ENCODE measurements around the gene C20orf204. TPM values are rescaled to one million over a fixed set of nuclear protein-coding genes. Genes with fewer than 3 reads are reported as not detected.

Gene C20orf204
- total RNA-seq, 2 donors from 2014 or later = 0.64 to 3.1 TPM

- 49% methylated on average over 5 of the region's 5 CpGs for WGBS
These were observed 26.3 kb downstream of the C20orf204 start for GRCh38 chr20:64062276-64062595.

GRCh38 chr20:64062596-64063388 lies 26.8 kb downstream of the C20orf204 start, which contains the start of gene TCEA2:
Gene TCEA2, plus strand, starts transcription at chr20:64063198. Its CDS starts 115 bp downstream, at chr20:64063313.
- H3K9me3 ChIP-seq = no peaks in the 10 kb centered on the region
- intact Hi-C loops (cut with DNase I) = loop anchor here (10.0 kb wide), 1 partner anchor 168 kb away; the partner anchor contains the start of gene DNAJC5
- peaks cover 16% of the 10 kb centered on the region for H3K4me1 ChIP-seq (replicated peaks)
- peak within 1 kb of the TSS; percentile 77 to 83 for H3K27ac ChIP-seq
- WGBS = 5% methylated on average over 71 of the region's 85 CpGs
- TF ChIP-seq, protein P1, sequence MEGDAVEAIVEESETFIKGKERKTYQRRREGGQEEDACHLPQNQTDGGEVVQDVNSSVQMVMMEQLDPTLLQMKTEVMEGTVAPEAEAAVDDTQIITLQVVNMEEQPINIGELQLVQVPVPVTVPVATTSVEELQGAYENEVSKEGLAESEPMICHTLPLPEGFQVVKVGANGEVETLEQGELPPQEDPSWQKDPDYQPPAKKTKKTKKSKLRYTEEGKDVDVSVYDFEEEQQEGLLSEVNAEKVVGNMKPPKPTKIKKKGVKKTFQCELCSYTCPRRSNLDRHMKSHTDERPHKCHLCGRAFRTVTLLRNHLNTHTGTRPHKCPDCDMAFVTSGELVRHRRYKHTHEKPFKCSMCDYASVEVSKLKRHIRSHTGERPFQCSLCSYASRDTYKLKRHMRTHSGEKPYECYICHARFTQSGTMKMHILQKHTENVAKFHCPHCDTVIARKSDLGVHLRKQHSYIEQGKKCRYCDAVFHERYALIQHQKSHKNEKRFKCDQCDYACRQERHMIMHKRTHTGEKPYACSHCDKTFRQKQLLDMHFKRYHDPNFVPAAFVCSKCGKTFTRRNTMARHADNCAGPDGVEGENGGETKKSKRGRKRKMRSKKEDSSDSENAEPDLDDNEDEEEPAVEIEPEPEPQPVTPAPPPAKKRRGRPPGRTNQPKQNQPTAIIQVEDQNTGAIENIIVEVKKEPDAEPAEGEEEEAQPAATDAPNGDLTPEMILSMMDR (IDR thresholded peaks at IDR 0.05) = peak in 2 of 4 experiments; percentile 14 to 22
- TF ChIP-seq POLR2AphosphoS5 (IDR thresholded peaks at IDR 0.05) (peak; percentile 96), POLR2A (IDR thresholded peaks at IDR 0.05) (peak; percentile 81)
- H3K27me3 ChIP-seq (replicated peaks; ENCODE audit: insufficient read depth) = no peaks in the 10 kb centered on the region
- peak; percentile 97 for DNase-seq (ENCODE audit: low spot score)
- peak within 1 kb of the TSS; percentile 67 to 88 for H3K4me3 ChIP-seq
- no peaks in the 10 kb centered on the region for H3K36me3 ChIP-seq

More at GRCh38 chr20:64062276-64062595, 26.3 kb downstream of the C20orf204 start:
- Histone ChIP-seq H3K9me3 (no peaks in the 10 kb centered on the region), H3K36me3 (no peaks in the 10 kb centered on the region), H3K4me1 (replicated peaks) (peaks cover 16% of the 10 kb centered on the region), H3K27me3 (replicated peaks; ENCODE audit: insufficient read depth) (no peaks in the 10 kb centered on the region), H3K4me3 (peak overlapping the region; percentile 67 to 88), H3K27ac (peak overlapping the region; percentile 77 to 83)
- intact Hi-C loops (cut with DNase I) = loop anchor here (10.0 kb wide), 1 partner anchor 167 kb away; the partner anchor contains the start of gene DNAJC5
- TF ChIP-seq, protein P1 (IDR thresholded peaks at IDR 0.05) = peak in 1 of 4 experiments; percentile 2
- TF ChIP-seq POLR2AphosphoS5 (IDR thresholded peaks at IDR 0.05) (no peak), POLR2A (IDR thresholded peaks at IDR 0.05) (no peak)
- no peak for DNase-seq (ENCODE audit: low spot score)

- TF ChIP-seq POLR2A (IDR thresholded peaks at IDR 0.05) (no peak), POLR2AphosphoS5 (IDR thresholded peaks at IDR 0.05) (no peak)
- TF ChIP-seq, protein P1 (IDR thresholded peaks at IDR 0.05) = no peak
- intact Hi-C loops (cut with DNase I) = loop anchor here (10.0 kb wide), 1 partner anchor 169 kb away; the partner anchor contains the start of gene DNAJC5
- peak overlapping the region; percentile 67 to 88 for H3K4me3 ChIP-seq
- no peaks in the 10 kb centered on the region for H3K27me3 ChIP-seq (replicated peaks; ENCODE audit: insufficient read depth)
- no peaks in the 10 kb centered on the region for H3K36me3 ChIP-seq
- no peaks in the 10 kb centered on the region for H3K9me3 ChIP-seq
- peaks cover 10% of the 10 kb centered on the region for H3K4me1 ChIP-seq (replicated peaks)
- peak overlapping the region; percentile 53 to 83 for H3K27ac ChIP-seq
- no peak for DNase-seq (ENCODE audit: low spot score)
- 1% methylated on average over 50 of the region's 51 CpGs for WGBS
These were observed 27.6 kb downstream of the C20orf204 start for GRCh38 chr20:64063389-64064144.

GRCh38 chr20:64064145-64064698 lies 28.2 kb downstream of the C20orf204 start:
- no peak overlapping the region for H3K27ac ChIP-seq
- H3K36me3 ChIP-seq = no peaks in the 10 kb centered on the region
- peak overlapping the region; percentile 67 to 88 for H3K4me3 ChIP-seq
- intact Hi-C loops (cut with DNase I) = loop anchor here (10.0 kb wide), 1 partner anchor 169 kb away; the partner anchor contains the start of gene DNAJC5
- peaks cover 10% of the 10 kb centered on the region for H3K4me1 ChIP-seq (replicated peaks)
- no peak for DNase-seq (ENCODE audit: low spot score)
- no peaks in the 10 kb centered on the region for H3K9me3 ChIP-seq
- TF ChIP-seq POLR2AphosphoS5 (IDR thresholded peaks at IDR 0.05) (no peak), POLR2A (IDR thresholded peaks at IDR 0.05) (no peak)
- TF ChIP-seq, protein P1 (IDR thresholded peaks at IDR 0.05) = no peak
- H3K27me3 ChIP-seq (replicated peaks; ENCODE audit: insufficient read depth) = no peaks in the 10 kb centered on the region
- 37% methylated on average over 12 of the region's 12 CpGs for WGBS

Data from prostate gland (tissue), 2 donors.